AML-193 (cell line): ENCODE measurements around the gene NTSR1.

Experiments
- DNase-seq, 2 experiments: peaks; one replicate each; lab custom pipeline; 2025; lab: John Stamatoyannopoulos, UW

The NTSR1 gene

DNA sequence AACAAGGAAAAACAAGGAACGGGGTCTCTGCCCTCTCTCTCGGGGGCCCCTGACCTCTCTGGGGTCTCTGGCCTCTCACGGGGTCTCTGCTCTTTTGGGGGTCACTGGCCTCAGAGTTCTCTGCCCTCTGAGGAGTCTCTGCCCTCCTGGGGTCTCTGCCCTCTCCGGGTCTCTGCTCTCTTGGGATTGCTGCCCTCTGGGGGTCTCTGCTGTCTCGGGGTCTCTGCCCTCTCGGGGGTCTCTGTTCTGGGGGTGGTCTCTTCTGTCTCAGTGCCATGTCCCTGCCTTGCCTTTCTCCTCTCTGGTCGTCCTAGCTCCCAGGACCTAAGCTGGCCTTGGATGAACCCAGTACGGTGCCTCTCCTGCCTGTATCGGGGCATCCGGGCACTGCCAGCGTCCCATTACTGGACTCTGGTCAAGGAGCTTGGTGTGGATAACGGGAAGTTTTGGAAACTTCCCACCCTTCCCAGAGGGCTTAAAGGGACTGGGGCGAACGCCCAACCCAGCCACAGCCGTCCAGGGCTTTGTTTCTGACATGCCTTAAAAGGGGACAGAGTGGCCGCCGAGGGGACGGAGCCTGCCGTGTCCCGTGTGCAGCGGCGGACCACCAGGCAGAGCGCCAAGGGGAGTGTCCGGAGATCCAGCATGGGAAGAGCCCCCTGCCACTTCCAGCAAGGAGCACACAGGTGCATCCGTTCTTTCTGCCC lies 62.9 kb downstream of the NTSR1 start:
- no peak for DNase-seq

GRCh38 chr20:62772103-62772611 lies 63.5 kb downstream of the NTSR1 start:
- DNase-seq: no peak

DNA sequence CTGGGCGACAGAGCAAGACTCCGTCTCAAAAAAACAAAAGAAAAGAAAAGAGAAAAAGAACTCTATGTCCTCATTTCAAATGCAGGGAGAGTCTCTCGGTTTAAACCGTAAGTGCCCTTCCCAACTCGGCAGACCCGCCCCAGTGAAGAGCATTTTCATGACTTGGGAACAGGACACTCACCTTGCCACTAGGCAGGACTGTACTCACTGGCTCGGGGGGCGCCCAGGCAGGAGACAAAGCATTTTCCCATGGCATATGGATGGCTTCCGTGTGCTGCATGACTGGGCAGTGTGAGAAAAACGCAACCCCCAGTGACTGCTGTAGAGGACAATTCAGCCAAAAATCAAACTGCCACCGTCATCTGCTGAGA lies 64.0 kb downstream of the NTSR1 start:
- no peak for DNase-seq

GRCh38 chr20:62772990-62773844 lies 64.6 kb downstream of the NTSR1 start:
- no peak for DNase-seq

DNA sequence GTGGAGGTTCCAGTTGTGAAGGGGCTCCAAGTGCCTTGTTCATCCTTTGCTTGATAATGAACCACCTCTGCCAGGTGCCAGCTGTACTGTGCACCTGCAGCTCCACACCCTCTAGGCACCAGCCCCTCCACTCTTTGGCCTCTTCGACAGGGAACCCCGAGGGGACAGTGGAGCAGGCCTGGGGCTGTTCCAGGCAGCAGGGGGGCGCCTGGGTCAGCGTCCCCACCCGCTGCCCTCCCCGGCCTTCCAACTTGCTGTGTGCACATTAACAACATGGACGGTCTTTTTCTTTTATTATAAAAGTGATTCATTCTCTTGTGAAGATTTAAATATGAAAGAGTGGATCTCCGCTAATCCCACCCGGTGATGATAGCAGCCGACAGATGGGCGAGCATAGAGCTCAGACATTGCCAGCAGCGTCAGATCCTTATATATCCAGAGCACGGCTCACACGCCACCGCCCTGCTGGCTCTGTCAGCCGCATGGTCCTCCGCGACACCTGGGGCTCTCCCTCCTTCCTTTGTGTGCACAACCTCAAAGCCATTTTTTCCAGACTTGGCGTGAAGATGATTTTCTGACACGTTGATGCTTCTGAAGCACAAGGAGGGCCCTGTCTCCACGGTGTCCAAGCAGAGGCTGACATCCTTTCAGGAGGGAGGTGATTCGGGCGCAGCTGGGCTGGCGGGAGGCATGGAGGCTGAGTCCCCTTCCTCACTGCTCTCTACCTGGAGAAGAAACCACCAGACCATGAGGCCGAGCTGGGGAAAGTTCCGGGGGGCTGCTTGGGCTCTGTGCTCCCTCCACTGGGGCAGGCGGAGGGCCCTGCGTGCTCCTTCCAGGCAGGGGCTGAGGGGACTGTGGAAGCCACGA lies 65.4 kb downstream of the NTSR1 start:
- DNase-seq: no peak

GRCh38 chr20:62774762-62775161 lies 66.1 kb downstream of the NTSR1 start:
- no peak for DNase-seq

- no peak for DNase-seq
Observed at GRCh38 chr20:62775206-62775605, 66.6 kb downstream of the NTSR1 start.

DNA sequence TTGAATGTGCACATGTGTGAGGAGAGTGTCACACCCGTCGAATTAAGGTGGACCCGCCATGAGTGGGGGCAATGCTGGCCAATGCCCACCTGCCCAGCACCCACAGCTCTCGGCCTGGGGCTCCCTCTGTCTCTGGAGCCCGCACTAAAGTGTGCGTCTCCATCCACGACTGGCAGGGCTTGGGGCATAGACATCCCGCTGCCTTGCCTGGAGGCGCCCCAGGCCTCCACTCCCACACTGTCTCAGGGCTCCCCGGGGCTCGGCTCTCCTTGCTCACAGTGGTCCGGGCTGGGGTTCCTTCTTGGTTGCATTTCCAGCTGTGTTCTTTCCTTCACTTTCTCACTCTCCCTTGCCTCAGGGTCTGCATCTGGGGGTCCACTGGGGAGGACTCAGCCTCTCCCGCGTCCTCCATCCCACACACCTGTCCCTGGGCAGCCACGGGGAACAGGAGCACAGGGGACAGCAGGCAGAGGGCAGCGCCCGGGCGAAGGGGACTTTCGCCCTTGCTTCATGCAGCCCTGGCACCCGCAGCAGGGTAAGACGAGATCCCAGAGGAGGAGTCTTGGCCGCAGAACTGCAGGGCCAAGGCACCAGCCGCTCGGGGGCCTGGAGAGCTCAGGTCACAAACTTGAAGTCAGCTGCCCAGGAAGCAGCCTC lies 67.5 kb downstream of the NTSR1 start:
- DNase-seq: no peak

GRCh38 chr20:62776692-62777527 lies 68.3 kb downstream of the NTSR1 start:
- no peak for DNase-seq

GRCh38 chr20:62777528-62777830 lies 68.8 kb downstream of the NTSR1 start:
- no peak for DNase-seq

GRCh38 chr20:62778058-62778457 lies 69.4 kb downstream of the NTSR1 start:
- no peak for DNase-seq

DNA sequence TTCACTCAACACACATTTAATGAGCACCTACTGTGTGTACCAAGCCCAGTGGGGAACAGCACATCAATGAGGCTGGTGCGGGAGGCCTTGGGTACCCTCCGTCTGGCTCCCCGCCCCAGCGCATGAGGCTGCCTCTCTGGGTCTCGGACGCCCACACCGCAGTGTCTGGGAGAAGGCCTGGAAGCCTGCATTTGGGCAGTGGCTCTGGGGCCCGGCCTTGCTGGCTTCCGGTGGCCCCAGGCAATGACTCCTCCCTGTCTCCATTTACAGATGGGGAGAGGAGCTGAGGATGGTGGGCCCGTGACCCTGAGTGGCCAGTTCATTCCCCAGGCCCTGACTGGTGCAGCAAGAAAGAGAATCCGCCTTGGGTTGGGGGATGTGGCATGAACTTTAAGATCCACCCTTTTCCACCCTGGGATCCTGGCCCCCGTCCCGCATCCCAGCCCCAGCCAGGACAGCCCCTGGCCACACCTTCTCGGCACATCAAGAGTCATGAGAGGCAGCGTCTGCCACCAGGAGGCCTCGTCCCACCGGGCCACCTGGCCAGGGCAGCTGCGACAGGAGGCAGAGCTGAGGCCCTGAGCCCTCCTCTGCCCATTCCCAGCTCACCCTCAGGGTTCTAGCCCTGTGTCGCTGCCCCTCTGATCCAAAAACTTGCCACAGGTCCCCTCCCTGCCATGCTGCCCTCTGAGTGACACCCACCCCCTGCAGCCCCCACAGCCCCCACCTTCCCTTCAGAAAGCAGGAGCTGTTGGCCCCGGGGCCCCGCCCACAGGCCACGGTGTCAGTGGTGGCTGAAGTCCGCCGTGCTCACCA lies 70.2 kb downstream of the NTSR1 start:
- DNase-seq: no peak

GRCh38 chr20:62779417-62779685 lies 70.7 kb downstream of the NTSR1 start:
- no peak for DNase-seq

- DNase-seq: no peak
Observed at GRCh38 chr20:62780204-62780603, 71.6 kb downstream of the NTSR1 start.

DNA sequence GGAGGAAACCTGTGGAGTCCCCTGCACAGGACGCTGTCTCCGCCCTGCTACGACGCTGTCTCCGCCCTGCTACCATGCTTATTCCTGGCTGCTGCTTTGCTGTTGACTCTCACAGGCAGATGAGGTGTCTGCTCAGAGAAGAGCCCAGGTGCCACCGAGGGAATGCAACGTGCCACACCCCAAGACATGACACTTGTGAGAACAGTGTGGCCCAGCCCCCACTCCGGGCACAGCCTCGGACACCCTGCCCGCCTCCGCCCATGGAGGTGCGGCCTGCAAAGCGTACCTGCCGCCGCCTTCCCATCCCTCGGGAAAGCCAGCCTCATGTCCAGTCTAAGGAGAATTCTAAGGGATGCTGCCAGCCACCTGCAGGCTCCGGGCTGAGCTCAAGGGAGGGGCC lies 72.1 kb downstream of the NTSR1 start:
- DNase-seq: no peak

DNA sequence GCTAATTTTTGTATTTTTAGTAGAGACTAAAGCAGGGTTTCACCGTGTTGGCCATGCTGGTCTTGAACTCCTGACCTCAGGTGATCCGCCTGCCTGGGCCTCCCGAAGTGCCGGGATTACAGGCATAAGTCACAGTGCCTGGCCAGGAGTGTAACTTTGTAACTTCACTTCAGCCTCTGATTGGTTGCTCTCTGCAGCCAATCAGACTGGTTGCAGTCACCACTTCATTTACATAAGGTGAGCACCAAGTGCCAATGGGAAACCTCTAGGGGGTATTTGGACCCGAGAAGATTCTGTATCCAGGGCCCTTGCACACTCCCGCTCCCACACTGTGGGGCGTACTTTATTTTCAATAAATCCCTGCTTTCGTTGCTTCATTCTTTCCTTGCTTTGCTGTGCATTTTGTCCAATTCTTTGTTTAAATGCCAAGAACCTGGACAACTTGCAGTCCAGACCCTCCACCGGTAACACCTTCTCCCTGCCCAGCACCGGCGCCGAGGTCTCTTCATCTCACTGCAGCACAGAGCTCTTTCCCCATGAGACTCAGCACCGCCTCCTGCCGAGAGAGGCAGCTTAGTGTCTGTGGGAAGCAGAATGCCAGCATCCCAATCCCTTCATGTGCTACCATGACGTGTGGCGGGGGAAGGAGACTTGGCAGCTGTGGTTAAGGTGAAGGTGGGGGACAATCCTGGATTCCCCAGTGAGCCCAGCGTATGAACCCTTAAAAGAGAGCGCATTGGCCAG lies 73.7 kb downstream of the NTSR1 start:
- DNase-seq: no peak

- no peak for DNase-seq
Observed at GRCh38 chr20:62782893-62783278, 74.2 kb downstream of the NTSR1 start.

DNA sequence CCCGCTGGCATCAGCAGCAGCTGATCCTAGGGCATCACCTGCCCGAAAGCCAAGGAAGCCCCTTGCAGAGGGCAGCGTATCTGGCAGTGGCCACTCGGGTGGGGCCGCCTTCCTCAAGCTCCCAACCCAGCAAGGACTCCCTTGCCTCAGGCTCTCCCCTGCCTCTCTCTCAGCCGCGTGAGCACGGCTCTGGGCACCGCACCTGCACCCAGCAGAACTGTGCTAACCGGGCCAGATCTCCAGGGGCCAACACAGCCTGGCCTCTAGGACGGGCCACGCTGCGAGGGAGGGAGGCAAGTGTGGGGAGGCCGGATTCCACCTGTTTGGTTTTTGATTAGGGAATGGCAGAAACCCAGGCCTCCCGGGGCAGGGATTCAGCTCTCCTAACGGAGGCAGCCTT lies 75.9 kb downstream of the NTSR1 start:
- no peak for DNase-seq

- DNase-seq: no peak
Observed at GRCh38 chr20:62785393-62785792, 76.8 kb downstream of the NTSR1 start.

- no peak for DNase-seq
Observed at GRCh38 chr20:62786157-62786556, 77.5 kb downstream of the NTSR1 start.
